Thyroid gland (tissue), 4 donors: ENCODE measurements around the gene ST7.

Experiments
- POLR2A ChIP-seq, 2 donors: fragments of 450-650 bp; IDR thresholded peaks; one replicate each; pipeline ENCODE4 v1.6.1; 2017; ENCODE audit warnings: antibody characterized with exemption in 2 of 2, mild to moderate bottlenecking in 2 of 2, moderate library complexity in 1 of 2
- TF ChIP-seq, protein P1 (sequence below), 6 experiments: fragments of 200-600 bp in 3 of 6; fragments of 450-650 bp in 3 of 6; sonication (generic) in 3 of 6; IDR thresholded peaks; one replicate each; pipeline ENCODE4 v1.5.1; 2016 to 2019; ENCODE audit warnings: antibody characterized with exemption in 6 of 6, mild to moderate bottlenecking in 2 of 6, inconsistent platforms in 1 of 6, moderate library complexity in 1 of 6

DNA sequence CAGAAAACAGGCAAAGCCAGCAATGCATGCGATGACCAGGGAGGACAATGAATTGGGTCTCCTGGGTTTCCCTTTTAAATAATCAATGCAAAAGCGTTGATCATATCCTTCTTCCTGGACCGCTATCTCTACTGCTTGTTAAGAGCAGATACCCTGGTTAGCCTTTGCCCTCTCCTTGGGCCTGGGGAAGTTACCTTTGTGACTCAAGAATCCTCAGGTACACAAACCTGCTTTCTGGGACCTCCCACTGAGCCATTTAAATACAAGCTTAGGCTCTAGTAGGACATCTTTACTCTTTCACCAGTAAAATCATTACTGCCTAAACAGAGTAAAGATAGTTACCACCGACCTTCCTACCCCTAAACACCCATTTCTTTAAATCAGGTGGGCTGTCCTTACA is 195.7 kb downstream of the ST7 start:
- TF ChIP-seq, protein P1, sequence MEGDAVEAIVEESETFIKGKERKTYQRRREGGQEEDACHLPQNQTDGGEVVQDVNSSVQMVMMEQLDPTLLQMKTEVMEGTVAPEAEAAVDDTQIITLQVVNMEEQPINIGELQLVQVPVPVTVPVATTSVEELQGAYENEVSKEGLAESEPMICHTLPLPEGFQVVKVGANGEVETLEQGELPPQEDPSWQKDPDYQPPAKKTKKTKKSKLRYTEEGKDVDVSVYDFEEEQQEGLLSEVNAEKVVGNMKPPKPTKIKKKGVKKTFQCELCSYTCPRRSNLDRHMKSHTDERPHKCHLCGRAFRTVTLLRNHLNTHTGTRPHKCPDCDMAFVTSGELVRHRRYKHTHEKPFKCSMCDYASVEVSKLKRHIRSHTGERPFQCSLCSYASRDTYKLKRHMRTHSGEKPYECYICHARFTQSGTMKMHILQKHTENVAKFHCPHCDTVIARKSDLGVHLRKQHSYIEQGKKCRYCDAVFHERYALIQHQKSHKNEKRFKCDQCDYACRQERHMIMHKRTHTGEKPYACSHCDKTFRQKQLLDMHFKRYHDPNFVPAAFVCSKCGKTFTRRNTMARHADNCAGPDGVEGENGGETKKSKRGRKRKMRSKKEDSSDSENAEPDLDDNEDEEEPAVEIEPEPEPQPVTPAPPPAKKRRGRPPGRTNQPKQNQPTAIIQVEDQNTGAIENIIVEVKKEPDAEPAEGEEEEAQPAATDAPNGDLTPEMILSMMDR (IDR thresholded peaks at IDR 0.05), result no peak
- TF ChIP-seq POLR2A (IDR thresholded peaks at IDR 0.05), result no peak
